Urinary bladder (tissue), 4 donors: ENCODE results near the gene HELT. TPM values are rescaled to one million over a fixed set of nuclear protein-coding genes. Genes with fewer than 3 reads are reported as not detected.
"Not testable (repeated sequence)": the region's sequence is repeated elsewhere in the genome, so short reads cannot be mapped to it uniquely, and the experiment has no call there.

Source experiments
- DNase-seq: peaks from one replicate; pipeline ENCODE4 v3.0.0-alpha.2; 2015; ENCODE audit errors: extremely low spot score
- H3K27ac ChIP-seq: one replicate; pipeline ENCODE4 v1.5.1; 2013; ENCODE audit warnings: low read depth, mild to moderate bottlenecking, moderate library complexity
- H3K36me3 ChIP-seq: one replicate; pipeline ENCODE4 v1.6.1; 2013; ENCODE audit warnings: mild to moderate bottlenecking, moderate library complexity; ENCODE audit not compliant: insufficient read depth
- H3K4me1 ChIP-seq: one replicate; pipeline ENCODE4 v1.6.1; 2013; ENCODE audit warnings: mild to moderate bottlenecking, moderate library complexity; ENCODE audit not compliant: insufficient read depth
- H3K4me3 ChIP-seq: one replicate; pipeline ENCODE4 v1.5.1; 2013; ENCODE audit warnings: low read depth, low read length
- WGBS: extraction: QIAGEN DNeasy Blood & Tissue Kit; methylation state at CpG from one replicate; pipeline ENCODE4 v1.1.7; 2013; 5-methylcytosine and 5-hydroxymethylcytosine counted together
- polyA plus RNA-seq: library from polyadenylated mRNA; stranded (reverse); fragments of 200-250 nt; gene quantifications from one replicate; pipeline ENCODE4 v1.2.3, GENCODE V29; 2013
- total RNA-seq: library from RNA; depleted of rRNA; stranded (reverse); fragments of >200 nt; gene quantifications from one replicate; pipeline ENCODE4 v1.2.3, GENCODE V29; 2014
- donor health status: healthy with polysubstance abuse.
- donor health status: healthy.

HELT gene
- total and polyA plus RNA-seq, 2 donors, result not detected

DNA sequence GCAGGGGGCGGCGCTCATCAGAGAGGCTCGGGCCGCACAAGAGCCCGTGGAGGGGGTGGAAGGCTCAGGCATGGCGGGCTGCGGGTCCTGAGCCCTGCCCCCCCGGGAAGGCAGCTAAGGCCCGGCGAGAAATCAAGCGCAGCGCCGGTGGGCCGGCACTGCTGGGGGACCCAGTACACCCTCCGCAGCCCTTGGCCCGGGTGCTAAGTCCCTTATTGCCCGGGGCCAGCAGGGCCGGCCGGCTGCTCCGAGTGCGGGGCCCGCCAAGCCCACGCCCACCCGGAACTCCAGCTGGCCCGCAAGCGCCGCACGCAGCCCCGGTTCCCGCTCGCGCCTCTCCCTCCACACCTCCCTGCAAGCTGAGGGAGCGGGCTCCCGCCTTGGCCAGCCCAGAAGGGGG is 28.2 kb upstream of the HELT start:
- not testable (repeated sequence) for H3K36me3 ChIP-seq, H3K4me3 ChIP-seq, H3K27ac ChIP-seq, H3K4me1 ChIP-seq, DNase-seq
- 94% methylated on average over 29 of the region's 34 CpGs for WGBS

- DNase-seq, result no peak
- Histone ChIP-seq H3K27ac (no peak overlapping the region), H3K36me3 (no peaks in the 10 kb centered on the region), H3K4me3 (no peak overlapping the region), H3K4me1 (no peaks in the 10 kb centered on the region)
- 78% methylated on average over 6 of the region's 6 CpGs for WGBS
Observed at GRCh38 chr4:184991860-184992259, 26.4 kb upstream of the HELT start.

DNA sequence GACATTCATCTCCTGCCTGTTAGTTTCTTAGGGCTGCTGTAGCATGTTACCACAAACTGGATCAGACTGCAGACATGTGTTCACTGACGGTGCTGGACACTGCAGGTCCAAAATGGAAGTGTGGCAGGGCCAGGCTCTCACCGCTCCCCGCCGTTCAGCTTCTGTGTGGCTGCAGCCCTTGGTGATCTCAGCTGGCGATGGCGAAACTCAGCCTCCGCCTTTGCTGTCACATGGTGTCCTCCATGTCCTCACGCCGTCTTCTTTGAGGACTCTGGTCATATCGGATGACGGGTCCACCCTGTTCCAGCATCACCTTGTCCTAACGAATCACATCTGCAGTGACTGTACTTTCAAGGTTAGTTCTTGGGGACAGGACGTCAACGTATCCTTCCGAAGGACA is 25.9 kb upstream of the HELT start:
- no peak for DNase-seq
- H3K36me3 ChIP-seq, result no peaks in the 10 kb centered on the region
- H3K4me1 ChIP-seq, result no peaks in the 10 kb centered on the region
- no peak overlapping the region for H3K27ac ChIP-seq
- no peak overlapping the region for H3K4me3 ChIP-seq
- WGBS, result 82% methylated on average over 15 of the region's 15 CpGs

DNA sequence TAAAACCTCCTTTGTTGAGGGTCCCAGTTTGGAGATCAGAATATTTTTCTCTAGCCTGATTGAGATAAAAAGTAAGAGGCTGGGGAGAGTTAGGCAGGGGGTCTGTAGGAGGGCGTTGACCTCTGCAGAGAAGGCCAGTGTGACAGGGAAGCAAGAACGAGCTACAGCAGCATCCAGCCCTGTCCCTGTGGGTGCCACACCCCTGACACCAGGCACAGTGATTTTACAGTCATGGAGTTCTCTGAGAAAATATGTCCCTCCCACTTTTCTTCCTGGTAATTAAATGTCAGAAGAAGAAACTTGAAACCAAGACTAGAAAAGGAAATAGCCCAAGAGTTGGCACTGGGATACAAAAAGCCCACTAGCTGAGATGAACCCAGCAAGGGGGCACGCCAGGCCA is 25.0 kb upstream of the HELT start:
- Histone ChIP-seq H3K36me3 (no peaks in the 10 kb centered on the region), H3K4me1 (no peaks in the 10 kb centered on the region), H3K4me3 (no peak overlapping the region), H3K27ac (no peak overlapping the region)
- DNase-seq, result no peak
- WGBS, result 51% methylated on average over 3 of the region's 3 CpGs

DNA sequence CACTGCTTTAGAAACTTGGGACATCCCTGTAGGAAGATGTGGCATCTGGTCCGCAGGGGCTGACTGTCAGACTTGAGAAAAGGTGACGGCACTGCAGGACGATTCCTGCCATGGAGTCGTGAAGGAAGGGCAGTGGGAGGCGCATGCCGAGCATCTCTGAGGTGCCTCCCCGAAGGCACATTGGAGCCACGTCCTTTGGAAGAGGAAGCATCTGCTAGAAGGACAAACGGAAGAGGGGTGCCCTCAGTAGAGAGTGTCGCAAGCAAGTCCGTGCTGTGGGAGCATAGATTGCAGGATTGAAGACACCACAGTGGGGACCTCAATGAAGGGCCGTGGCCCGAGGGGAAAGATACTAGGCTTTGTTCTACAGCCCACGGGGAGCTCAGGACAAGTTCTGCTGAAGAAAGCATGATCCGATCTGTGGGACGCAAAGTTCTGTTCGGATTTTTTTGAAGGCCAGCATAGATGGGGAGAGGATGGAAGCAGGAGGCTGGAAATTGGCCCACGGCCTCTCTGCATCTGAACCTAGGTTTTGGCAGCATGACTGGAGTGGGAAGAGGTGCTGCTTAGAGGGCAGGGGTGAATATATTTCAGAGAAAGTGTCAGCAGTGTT is 24.2 kb upstream of the HELT start:
- Histone ChIP-seq H3K36me3 (no peaks in the 10 kb centered on the region), H3K4me1 (no peaks in the 10 kb centered on the region), H3K27ac (no peak overlapping the region), H3K4me3 (no peak overlapping the region)
- WGBS, result 76% methylated on average over 18 of the region's 18 CpGs
- DNase-seq, result no peak

DNA sequence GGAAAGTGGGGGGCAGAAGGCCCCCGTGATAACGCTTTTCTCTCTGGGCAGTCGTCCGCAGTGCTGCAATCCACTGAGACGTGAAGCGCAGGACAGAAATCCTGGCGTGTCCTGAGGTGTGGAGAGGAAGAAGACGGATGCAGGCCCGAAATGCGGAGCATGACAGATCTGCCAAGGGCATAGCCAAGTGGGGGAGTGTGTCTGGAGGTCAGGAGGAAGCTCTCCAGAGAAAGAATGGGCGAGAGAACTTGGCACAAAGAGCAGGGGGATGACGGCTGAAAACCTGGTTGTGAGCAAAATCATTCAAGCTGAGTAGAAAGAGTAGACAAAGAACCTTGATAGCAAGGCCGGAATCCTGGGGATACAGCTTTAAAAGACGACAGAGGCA is 23.7 kb upstream of the HELT start:
- WGBS, result 73% methylated on average over 14 of the region's 14 CpGs
- no peak for DNase-seq
- H3K4me3 ChIP-seq, result no peak overlapping the region
- H3K4me1 ChIP-seq, result no peaks in the 10 kb centered on the region
- no peak overlapping the region for H3K27ac ChIP-seq
- H3K36me3 ChIP-seq, result no peaks in the 10 kb centered on the region

DNA sequence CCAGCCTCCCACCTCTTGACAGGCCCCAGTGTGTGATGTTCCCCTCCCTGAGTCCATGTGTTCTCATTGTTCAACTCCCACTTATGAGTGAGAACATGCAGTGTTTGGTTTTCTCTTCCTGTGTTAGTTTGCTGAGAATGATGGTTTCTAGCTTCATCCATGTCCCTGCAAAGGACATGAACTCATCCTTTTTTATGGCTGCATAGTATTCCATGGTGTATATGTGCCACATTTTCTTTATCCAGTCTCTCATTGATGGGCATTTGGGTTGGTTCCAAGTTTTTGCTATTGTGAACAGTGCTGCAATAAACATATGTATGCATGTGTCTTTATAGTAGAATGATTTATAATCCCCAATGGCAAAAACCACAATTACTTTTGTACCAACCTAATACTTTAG is 20.6 kb upstream of the HELT start:
- not testable (repeated sequence) for H3K36me3 ChIP-seq

GRCh38 chr4:185002784-185003183 is 15.5 kb upstream of the HELT start:
- 92% methylated on average over 11 of the region's 11 CpGs for WGBS
- Histone ChIP-seq H3K36me3 (no peaks in the 10 kb centered on the region), H3K27ac (no peak overlapping the region), H3K4me1 (no peaks in the 10 kb centered on the region), H3K4me3 (no peak overlapping the region)
- DNase-seq, result no peak

More for the DNA sequence above, 20.6 kb upstream of the HELT start:
- not testable (repeated sequence) for H3K27ac ChIP-seq, DNase-seq, H3K4me1 ChIP-seq, H3K4me3 ChIP-seq

DNA sequence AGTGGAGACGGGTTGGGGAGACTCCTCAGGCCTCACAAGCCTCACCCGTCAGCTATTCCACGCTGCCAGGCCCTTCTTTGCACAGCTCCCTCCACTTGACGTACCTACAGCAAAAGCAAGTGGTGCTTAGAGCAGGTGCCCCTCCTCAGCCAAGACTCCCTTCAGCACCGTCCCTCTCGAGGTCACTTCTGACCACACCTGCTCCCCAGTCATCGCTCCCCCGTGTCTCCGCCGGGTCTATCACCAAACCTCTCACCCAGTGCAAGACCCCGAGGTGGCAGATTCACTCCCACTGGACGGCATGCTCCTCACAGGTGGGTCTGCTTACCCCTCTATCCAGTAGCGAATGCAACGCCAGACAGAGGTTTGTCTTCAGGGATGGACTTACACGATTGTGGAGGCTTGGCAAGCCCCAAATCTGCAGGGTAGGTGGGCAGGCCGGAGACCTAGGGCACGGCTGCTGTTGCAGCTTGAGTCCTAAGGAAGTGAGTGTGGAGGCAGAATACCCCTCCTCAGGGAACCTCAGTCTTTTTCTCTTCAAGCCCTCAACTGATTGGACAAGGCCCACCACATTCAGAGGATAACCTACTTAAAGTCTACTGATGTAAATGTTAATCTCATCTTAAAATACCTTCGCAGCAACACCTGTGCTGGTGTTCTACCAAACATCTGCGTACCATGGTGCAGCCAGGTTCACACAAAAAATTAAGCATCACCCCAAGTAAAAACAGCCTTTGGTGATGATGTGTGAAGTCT is 14.5 kb upstream of the HELT start:
- Histone ChIP-seq H3K4me1 (no peaks in the 10 kb centered on the region), H3K4me3 (no peak overlapping the region), H3K27ac (no peak overlapping the region), H3K36me3 (no peaks in the 10 kb centered on the region)
- 92% methylated on average over 19 of the region's 19 CpGs for WGBS
- no peak for DNase-seq

- Histone ChIP-seq H3K4me1 (no peaks in the 10 kb centered on the region), H3K27ac (no peak overlapping the region), H3K4me3 (no peak overlapping the region), H3K36me3 (no peaks in the 10 kb centered on the region)
- DNase-seq, result no peak
- WGBS, result 16% methylated on average over 22 of the region's 22 CpGs
Observed at GRCh38 chr4:185004562-185005218, 13.6 kb upstream of the HELT start.

DNA sequence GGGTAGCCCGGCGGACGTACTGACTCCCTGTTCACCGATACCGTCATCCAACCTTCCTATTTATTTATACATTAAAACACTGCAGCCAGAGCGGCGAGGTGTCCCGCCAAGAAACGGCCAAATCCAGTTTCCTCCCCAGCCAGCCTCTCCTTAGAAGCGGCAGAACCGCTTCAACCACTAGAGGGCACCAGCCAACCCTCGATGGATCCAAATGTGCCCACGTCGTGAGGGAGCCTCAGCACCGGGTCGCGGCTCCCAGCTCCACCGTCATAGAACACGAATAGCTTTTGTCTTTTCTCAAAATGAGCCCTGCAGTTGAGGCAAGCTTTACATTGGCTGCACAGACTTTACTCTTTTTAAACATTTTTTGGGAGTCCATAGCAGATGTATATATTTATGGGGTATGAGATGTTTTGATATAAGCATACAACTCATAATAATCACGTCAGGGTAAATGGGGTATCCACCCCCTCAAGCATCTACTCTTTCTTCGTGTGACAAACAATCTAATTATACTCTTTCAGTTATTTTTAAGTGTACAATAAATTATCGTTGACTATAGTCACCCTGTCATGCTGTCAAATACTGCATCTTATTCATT is 13.0 kb upstream of the HELT start:
- H3K4me3 ChIP-seq, result no peak overlapping the region
- peak; percentile 51 for DNase-seq

GRCh38 chr4:185011408-185011807 is 6.9 kb upstream of the HELT start:
- DNase-seq, result no peak
- 21% methylated on average over 8 of the region's 8 CpGs for WGBS
- H3K4me3 ChIP-seq, result no peak overlapping the region
- H3K4me1 ChIP-seq, result no peaks in the 10 kb centered on the region
- no peaks in the 10 kb centered on the region for H3K36me3 ChIP-seq
- H3K27ac ChIP-seq, result no peak overlapping the region

More for the DNA sequence above, 13.0 kb upstream of the HELT start:
- Histone ChIP-seq H3K36me3 (no peaks in the 10 kb centered on the region), H3K4me1 (no peaks in the 10 kb centered on the region), H3K27ac (no peak overlapping the region)
- 5% methylated on average over 22 of the region's 22 CpGs for WGBS

DNA sequence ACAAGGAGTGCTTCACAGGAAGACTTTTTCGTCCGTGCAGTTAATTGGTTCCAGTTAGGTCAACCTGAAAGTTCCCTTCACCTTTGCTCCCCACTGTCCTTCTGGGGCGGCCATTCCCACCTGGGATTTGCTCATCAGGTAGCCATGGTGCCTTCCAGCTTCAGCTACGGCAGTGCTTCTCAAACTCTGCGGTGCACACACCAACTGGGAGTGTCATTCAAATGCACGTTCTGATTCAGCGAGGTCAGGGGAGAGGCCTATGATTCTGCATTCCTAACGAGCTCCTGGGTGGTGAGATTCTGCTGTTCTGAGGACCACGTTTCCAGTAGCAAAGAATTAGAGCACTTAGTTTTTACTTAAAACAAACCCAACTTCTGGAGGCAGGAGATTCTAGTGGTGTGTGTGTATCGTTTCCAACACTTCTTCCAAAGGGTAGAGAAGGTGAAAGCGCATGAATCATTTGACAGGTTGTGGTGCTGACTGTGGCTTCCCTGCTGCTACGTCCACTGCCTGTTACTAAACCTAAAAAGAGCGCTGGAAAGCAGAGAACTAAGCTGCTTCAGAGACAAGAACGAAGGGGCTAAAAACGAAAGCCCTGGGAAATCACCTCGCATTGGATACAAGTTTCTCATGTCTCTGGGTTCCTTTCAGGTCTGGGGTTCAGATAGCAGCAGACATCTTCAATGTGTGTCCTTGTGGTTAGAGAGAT is 4.7 kb upstream of the HELT start:
- Histone ChIP-seq H3K36me3 (no peaks in the 10 kb centered on the region), H3K4me3 (no peak overlapping the region), H3K27ac (no peak overlapping the region), H3K4me1 (no peaks in the 10 kb centered on the region)
- WGBS, result 35% methylated on average over 16 of the region's 16 CpGs
- no peak for DNase-seq
